ENCODE measurements around the gene WWOX.

GRCh38 chr16:79132701-79133100 lies 1033.2 kb downstream of the WWOX start:
- TF ChIP-seq CTCF (IDR thresholded peaks at IDR 0.05), result no peak
- TF ChIP-seq POLR2A (IDR thresholded peaks at IDR 0.05), result no peak
- TF ChIP-seq EP300 (IDR thresholded peaks at IDR 0.05), result no peak
